HepG2 (cell line): ENCODE data around the gene SUPT4H1. TPM values are rescaled to one million over a fixed set of nuclear protein-coding genes. Genes with fewer than 3 reads are reported as not detected.

ENCODE experiments used
- ATAC-seq: fragments of 200-7000 bp; cut with Tn5 transposase; 3 replicates; pipeline ENCODE4 v1.9.1; 2020; ENCODE audit warnings: mild to moderate bottlenecking, moderate library complexity
- BruUV-seq: library from RNA; stranded (reverse); fragments of 400-500 nt; replicated peaks from 2 replicates; lab custom pipeline; 2021; lab: Mats Ljungman, UMichigan
- CTCF ChIA-PET: fragments of 300-600 bp; formaldehyde crosslinking; extraction: SDS; loops from one replicate; lab custom pipeline; 2021; ENCODE audit warnings: low total read pairs, inconsistent platforms, low intra/inter-chr PET ratio; lab: Yijun Ruan, JAX
- POLR2A ChIA-PET: fragments of 350-600 bp; sonication (Branson Sonifier 250); formaldehyde crosslinking; loops from one replicate; lab custom pipeline; 2020; ENCODE audit warnings: antibody characterized with exemption, inconsistent platforms; lab: Yijun Ruan, JAX
- DNase-seq: peaks from one replicate; pipeline ENCODE4 v3.0.0-alpha.2; 2015; ENCODE audit warnings: low spot score
- FAIRE-seq: peaks from 3 replicates; lab custom pipeline; 2011; peaks lifted over from hg19 to GRCh38; lab: Jason Lieb, UNC
- H2AFZ ChIP-seq: one replicate; pipeline ENCODE4 v1.6.1; 2011; ENCODE audit warnings: low read length, inconsistent platforms
- H3K27ac ChIP-seq: fragments of 300-600 bp; 3 replicates; pipeline ENCODE4 v1.8.0; 2011; ENCODE audit warnings: mixed run types, mild to moderate bottlenecking, mixed read lengths, low read length, inconsistent platforms; ENCODE audit not compliant: insufficient read depth; ENCODE audit errors: extremely low read length
- H3K27me3 ChIP-seq, 2 experiments: fragments of 200-600 bp in 1 of 2; 2 replicates in 1 of 2; 3 replicates in 1 of 2; pipeline versions ENCODE4 v1.6.0 to v1.8.0; 2011; ENCODE audit warnings: low read length in 2 of 2, mild to moderate bottlenecking in 2 of 2, moderate library complexity in 2 of 2, inconsistent platforms in 1 of 2; ENCODE audit not compliant: insufficient read depth in 2 of 2, control insufficient read depth in 1 of 2
- H3K36me3 ChIP-seq, 2 experiments: fragments of 200-600 bp in 1 of 2; replicated peaks in 1 of 2; 2 replicates in 1 of 2; 3 replicates in 1 of 2; pipeline versions ENCODE4 v1.5.1 to v1.8.0; 2011; ENCODE audit warnings: low read length in 2 of 2, inconsistent platforms in 1 of 2; ENCODE audit not compliant: insufficient read depth in 2 of 2, control insufficient read depth in 1 of 2
- H3K4me1 ChIP-seq: 2 replicates; pipeline ENCODE4 v1.5.1; 2012; ENCODE audit warnings: low read length, inconsistent platforms; ENCODE audit not compliant: insufficient read depth
- H3K4me2 ChIP-seq: 2 replicates; pipeline ENCODE4 v1.6.0; 2011; ENCODE audit warnings: low read depth, low read length, inconsistent platforms
- H3K4me3 ChIP-seq, 3 experiments: fragments of 200-600 bp in 1 of 3; sonication (generic), shearing (Covaris generic) in 1 of 3; replicated peaks in 1 of 3; 2 replicates each; pipeline ENCODE4 v1.5.1; 2011 to 2016; ENCODE audit warnings: low read length in 3 of 3, inconsistent platforms in 2 of 3, low read depth in 2 of 3, mild to moderate bottlenecking in 2 of 3, control low read depth in 1 of 3, mixed read lengths in 1 of 3; ENCODE audit not compliant: insufficient read depth in 1 of 3
- H3K79me2 ChIP-seq: one replicate; pipeline ENCODE4 v1.6.1; 2011; ENCODE audit warnings: low read length, inconsistent platforms; ENCODE audit not compliant: insufficient read depth
- H3K9ac ChIP-seq: 2 replicates; pipeline ENCODE4 v1.6.0; 2011; ENCODE audit warnings: mild to moderate bottlenecking, low read depth, low read length, inconsistent platforms; ENCODE audit not compliant: insufficient read depth
- H3K9me3 ChIP-seq: 2 replicates; pipeline ENCODE4 v1.5.1; 2012; ENCODE audit warnings: mild to moderate bottlenecking, low read length
- H4K20me1 ChIP-seq: 2 replicates; pipeline ENCODE4 v1.6.0; 2011; ENCODE audit warnings: inconsistent platforms, mild to moderate bottlenecking, low read length, moderate library complexity; ENCODE audit not compliant: insufficient read depth
- AGO2 ChIP-seq: fragments of 200-400 bp; formaldehyde crosslinking; optimal IDR thresholded peaks from 2 replicates; pipeline ENCODE3; 2017; ENCODE audit warnings: mild to moderate bottlenecking, low read depth, low read length, moderate library complexity
- POLR2A ChIP-seq, 2 experiments: IDR thresholded peaks; 2 replicates each; pipeline ENCODE4 v1.6.1; 2011; ENCODE audit warnings: low read depth in 2 of 2, low read length in 2 of 2, mild to moderate bottlenecking in 1 of 2, moderate library complexity in 1 of 2; ENCODE audit not compliant: insufficient read depth in 1 of 2
- RBM22 ChIP-seq: fragments of 200-400 bp; formaldehyde crosslinking; optimal IDR thresholded peaks from 2 replicates; pipeline ENCODE3; 2017; ENCODE audit warnings: mild to moderate bottlenecking, low read length, moderate library complexity
- SCMH1 ChIP-seq: sonication (generic); formaldehyde crosslinking; IDR thresholded peaks from 2 replicates; pipeline ENCODE4 v1.9.0; 2021; ENCODE audit warnings: missing genetic modification reagents, mild to moderate bottlenecking, borderline replicate concordance
- ZNF329 ChIP-seq: sonication (generic); formaldehyde crosslinking; IDR thresholded peaks from 2 replicates; pipeline ENCODE4 v1.9.0; 2021; ENCODE audit warnings: low read depth, mild to moderate bottlenecking, missing genetic modification reagents
- WGBS: methylation state at CpG from one replicate; pipeline ENCODE4 v1.1.6; 2017; ENCODE audit warnings: low lambda C conversion rate; 5-methylcytosine and 5-hydroxymethylcytosine counted together
- in situ Hi-C: cut with HindIII; loops from 2 replicates; pipeline ENCODE4 v1.10.0; 2017; ENCODE audit warnings: low pct_unique_long_range_greater_than_20kb; ENCODE audit not compliant: extremely low pct_ligation_motif_present
- intact Hi-C: fragments of 100-400 bp; cut with micrococcal nuclease; formaldehyde crosslinking; loops from one replicate; pipeline ENCODE4 v1.10.0; 2022; ENCODE audit not compliant: unreplicated experiment
- polyA plus RNA-seq, 8 experiments: library from polyadenylated mRNA; depleted of rRNA in 3 of 8; stranded (reverse) in 7 of 8; unstranded in 1 of 8; fragments of >200 nt; fragmentation: Illumina TruSeq in 4 of 8; extraction: Trizol in 4 of 8; gene quantifications; 2 replicates each; pipeline versions ENCODE4 v1.2.1 to v1.2.3, GENCODE V29; 2011 to 2016; ENCODE audit warnings: low read depth in 4 of 8, missing spikeins in 1 of 8, mixed read lengths in 1 of 8; ENCODE audit not compliant: insufficient read depth in 1 of 8
- total RNA-seq, 5 experiments: library from RNA; depleted of rRNA; stranded (reverse); fragments of >200 nt; fragmentation: Illumina TruSeq; extraction: Trizol; gene quantifications; 2 replicates each; pipeline ENCODE4 v1.2.3, GENCODE V29; 2016; ENCODE audit warnings: low read depth in 1 of 5
- TF ChIP-seq, protein P1 (sequence below): sonication (generic); formaldehyde crosslinking; IDR thresholded peaks from 2 replicates; pipeline ENCODE4 v1.5.1; 2020; ENCODE audit warnings: mild to moderate bottlenecking, missing genetic modification reagents, moderate library complexity

Gene SUPT4H1
- total and polyA plus RNA-seq, 2 of the 13 experiments (the other 11 are each of a cell fraction or from before 2014, with no cell fraction given) = 155 to 244 TPM

GRCh38 chr17:58357312-58358297 lies 5.6 kb upstream of the SUPT4H1 start:
- Histone ChIP-seq H3K79me2 (peaks cover 30% of the 10 kb centered on the region), H3K4me2 (no peak overlapping the region), H4K20me1 (no peaks in the 10 kb centered on the region), H3K9ac (no peak overlapping the region), H3K27ac (peak overlapping the region; percentile 39), H3K4me3 (no peak overlapping the region), H3K36me3 (peaks cover 59 to 84% of the 10 kb centered on the region in 2 experiments), H3K27me3 (no peaks in the 10 kb centered on the region), H2AFZ (no peak overlapping the region), H3K9me3 (no peaks in the 10 kb centered on the region), H3K4me1 (peaks cover 60% of the 10 kb centered on the region)
- FAIRE-seq (no peak), DNase-seq (no peak), ATAC-seq (no peak)
- ChIA-PET CTCF (no interaction called here), POLR2A (interaction anchor here (1.2 to 3.7 kb wide), 4 partner anchors 12 to 60 kb away, joined by 4 to 15 read pairs (median 4); partner anchors contain the start of gene RNF43)
- BruUV-seq = no TSS peak
- WGBS = 94% methylated on average over 9 of the region's 22 CpGs
- intact Hi-C loops = no loop called here
- TF ChIP-seq RBM22 (peak; percentile 95), ZNF329 (CRISPR knock-in tag) (no peak), SCMH1 (CRISPR knock-in tag) (no peak), POLR2A (IDR thresholded peaks at IDR 0.05; ENCODE audit: insufficient read depth in 1 of 2, low read depth in 2 of 2, low read length in 2 of 2) (peak in 1 of 2 experiments; percentile 22; a peak in 1 of 4 replicates), AGO2 (peak; percentile 96)
- TF ChIP-seq, protein P1, sequence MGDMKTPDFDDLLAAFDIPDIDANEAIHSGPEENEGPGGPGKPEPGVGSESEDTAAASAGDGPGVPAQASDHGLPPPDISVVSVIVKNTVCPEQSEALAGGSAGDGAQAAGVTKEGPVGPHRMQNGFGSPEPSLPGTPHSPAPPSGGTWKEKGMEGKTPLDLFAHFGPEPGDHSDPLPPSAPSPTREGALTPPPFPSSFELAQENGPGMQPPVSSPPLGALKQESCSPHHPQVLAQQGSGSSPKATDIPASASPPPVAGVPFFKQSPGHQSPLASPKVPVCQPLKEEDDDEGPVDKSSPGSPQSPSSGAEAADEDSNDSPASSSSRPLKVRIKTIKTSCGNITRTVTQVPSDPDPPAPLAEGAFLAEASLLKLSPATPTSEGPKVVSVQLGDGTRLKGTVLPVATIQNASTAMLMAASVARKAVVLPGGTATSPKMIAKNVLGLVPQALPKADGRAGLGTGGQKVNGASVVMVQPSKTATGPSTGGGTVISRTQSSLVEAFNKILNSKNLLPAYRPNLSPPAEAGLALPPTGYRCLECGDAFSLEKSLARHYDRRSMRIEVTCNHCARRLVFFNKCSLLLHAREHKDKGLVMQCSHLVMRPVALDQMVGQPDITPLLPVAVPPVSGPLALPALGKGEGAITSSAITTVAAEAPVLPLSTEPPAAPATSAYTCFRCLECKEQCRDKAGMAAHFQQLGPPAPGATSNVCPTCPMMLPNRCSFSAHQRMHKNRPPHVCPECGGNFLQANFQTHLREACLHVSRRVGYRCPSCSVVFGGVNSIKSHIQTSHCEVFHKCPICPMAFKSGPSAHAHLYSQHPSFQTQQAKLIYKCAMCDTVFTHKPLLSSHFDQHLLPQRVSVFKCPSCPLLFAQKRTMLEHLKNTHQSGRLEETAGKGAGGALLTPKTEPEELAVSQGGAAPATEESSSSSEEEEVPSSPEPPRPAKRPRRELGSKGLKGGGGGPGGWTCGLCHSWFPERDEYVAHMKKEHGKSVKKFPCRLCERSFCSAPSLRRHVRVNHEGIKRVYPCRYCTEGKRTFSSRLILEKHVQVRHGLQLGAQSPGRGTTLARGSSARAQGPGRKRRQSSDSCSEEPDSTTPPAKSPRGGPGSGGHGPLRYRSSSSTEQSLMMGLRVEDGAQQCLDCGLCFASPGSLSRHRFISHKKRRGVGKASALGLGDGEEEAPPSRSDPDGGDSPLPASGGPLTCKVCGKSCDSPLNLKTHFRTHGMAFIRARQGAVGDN (CRISPR knock-in tag) = peak; percentile 9; the same call in 1 of the 2 replicates
- in situ Hi-C loops = no loop called here
